Measurements from ENCODE around the gene PSME4.

DNA sequence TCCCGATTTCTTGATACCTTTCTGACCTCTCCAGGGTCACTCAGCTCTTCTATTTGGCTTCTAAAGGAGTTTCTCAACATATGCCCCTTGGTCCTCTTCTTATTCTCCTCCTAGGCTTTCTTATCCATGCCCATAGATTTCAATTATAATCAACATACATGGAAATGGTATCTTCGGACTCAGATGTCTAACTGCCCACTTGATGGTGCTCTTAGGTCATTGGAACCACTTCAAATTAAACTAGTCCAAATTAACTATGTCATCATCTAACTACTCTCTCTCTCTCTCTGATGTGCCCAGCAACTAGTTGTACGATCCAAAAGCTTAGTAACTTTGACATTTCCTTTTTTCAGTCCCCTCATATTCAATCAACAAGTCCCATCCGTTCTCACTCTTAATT, 67.8 kb downstream of the PSME4 start:
- TF ChIP-seq, protein P1, sequence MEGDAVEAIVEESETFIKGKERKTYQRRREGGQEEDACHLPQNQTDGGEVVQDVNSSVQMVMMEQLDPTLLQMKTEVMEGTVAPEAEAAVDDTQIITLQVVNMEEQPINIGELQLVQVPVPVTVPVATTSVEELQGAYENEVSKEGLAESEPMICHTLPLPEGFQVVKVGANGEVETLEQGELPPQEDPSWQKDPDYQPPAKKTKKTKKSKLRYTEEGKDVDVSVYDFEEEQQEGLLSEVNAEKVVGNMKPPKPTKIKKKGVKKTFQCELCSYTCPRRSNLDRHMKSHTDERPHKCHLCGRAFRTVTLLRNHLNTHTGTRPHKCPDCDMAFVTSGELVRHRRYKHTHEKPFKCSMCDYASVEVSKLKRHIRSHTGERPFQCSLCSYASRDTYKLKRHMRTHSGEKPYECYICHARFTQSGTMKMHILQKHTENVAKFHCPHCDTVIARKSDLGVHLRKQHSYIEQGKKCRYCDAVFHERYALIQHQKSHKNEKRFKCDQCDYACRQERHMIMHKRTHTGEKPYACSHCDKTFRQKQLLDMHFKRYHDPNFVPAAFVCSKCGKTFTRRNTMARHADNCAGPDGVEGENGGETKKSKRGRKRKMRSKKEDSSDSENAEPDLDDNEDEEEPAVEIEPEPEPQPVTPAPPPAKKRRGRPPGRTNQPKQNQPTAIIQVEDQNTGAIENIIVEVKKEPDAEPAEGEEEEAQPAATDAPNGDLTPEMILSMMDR (IDR thresholded peaks at IDR 0.05) = no peak
- TF ChIP-seq EZH2 (IDR thresholded peaks at IDR 0.05; ENCODE audit: borderline replicate concordance, insufficient read depth, low read depth, low read length, poor library complexity, severe bottlenecking) = no peak
